ENCODE data around the gene LETM1. TPM values are rescaled to one million over a fixed set of nuclear protein-coding genes. Genes with fewer than 3 reads are reported as not detected.

The LETM1 gene
- total RNA-seq, 1 donor from 2014 or later = 60.3 TPM

DNA sequence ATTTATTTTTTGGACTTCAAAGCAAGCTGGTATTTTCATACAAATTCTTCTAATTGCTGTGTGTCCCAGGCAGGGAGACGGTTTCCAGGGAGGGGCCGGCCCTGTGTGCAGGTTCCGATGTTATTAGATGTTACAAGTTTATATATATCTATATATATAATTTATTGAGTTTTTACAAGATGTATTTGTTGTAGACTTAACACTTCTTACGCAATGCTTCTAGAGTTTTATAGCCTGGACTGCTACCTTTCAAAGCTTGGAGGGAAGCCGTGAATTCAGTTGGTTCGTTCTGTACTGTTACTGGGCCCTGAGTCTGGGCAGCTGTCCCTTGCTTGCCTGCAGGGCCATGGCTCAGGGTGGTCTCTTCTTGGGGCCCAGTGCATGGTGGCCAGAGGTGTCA, 47.6 kb downstream of the LETM1 start:
- H3K79me2 ChIP-seq (ENCODE audit: insufficient read depth, low read length) = no peaks in the 10 kb centered on the region
- peaks cover 19% of the 10 kb centered on the region for H4K20me1 ChIP-seq (ENCODE audit: insufficient read depth, low read length)
- H3K9ac ChIP-seq (ENCODE audit: low read length) = no peak overlapping the region
- H3K27ac ChIP-seq (ENCODE audit: low read depth, low read length) = no peak overlapping the region
- H3K36me3 ChIP-seq (ENCODE audit: insufficient read depth, low read length) = no peaks in the 10 kb centered on the region
- no peak overlapping the region for H3K4me3 ChIP-seq (ENCODE audit: insufficient read depth, low read depth, low read length)
- no peaks in the 10 kb centered on the region for H3K4me1 ChIP-seq (ENCODE audit: insufficient read depth, low read length)
- no peak overlapping the region for H3K4me2 ChIP-seq (ENCODE audit: low read length)
- H2AFZ ChIP-seq (ENCODE audit: low read depth, low read length) = no peak overlapping the region
- no peaks in the 10 kb centered on the region for H3K27me3 ChIP-seq (ENCODE audit: insufficient read depth, low read length)
- Mint-ChIP-seq H3K4me1 (ENCODE audit: low read depth, unreplicated experiment) (no peaks in the 10 kb centered on the region), H3K4me3 (ENCODE audit: unreplicated experiment) (no peak overlapping the region), H3K9me3 (ENCODE audit: unreplicated experiment) (no peaks in the 10 kb centered on the region), H3K27me3 (ENCODE audit: low read depth, unreplicated experiment) (no peaks in the 10 kb centered on the region), H3K27ac (ENCODE audit: unreplicated experiment) (no peak overlapping the region), H3K36me3 (ENCODE audit: low read depth, unreplicated experiment) (no peaks in the 10 kb centered on the region)
- FAIRE-seq = no peak
- no peaks in the 10 kb centered on the region for H3K9me3 ChIP-seq (ENCODE audit: insufficient read depth, low read depth, low read length)
- no peak for DNase-seq (ENCODE audit: low read depth)
- TF ChIP-seq EZH2 (IDR thresholded peaks at IDR 0.05; ENCODE audit: insufficient read depth, low read length) = no peak
- TF ChIP-seq, protein P1, sequence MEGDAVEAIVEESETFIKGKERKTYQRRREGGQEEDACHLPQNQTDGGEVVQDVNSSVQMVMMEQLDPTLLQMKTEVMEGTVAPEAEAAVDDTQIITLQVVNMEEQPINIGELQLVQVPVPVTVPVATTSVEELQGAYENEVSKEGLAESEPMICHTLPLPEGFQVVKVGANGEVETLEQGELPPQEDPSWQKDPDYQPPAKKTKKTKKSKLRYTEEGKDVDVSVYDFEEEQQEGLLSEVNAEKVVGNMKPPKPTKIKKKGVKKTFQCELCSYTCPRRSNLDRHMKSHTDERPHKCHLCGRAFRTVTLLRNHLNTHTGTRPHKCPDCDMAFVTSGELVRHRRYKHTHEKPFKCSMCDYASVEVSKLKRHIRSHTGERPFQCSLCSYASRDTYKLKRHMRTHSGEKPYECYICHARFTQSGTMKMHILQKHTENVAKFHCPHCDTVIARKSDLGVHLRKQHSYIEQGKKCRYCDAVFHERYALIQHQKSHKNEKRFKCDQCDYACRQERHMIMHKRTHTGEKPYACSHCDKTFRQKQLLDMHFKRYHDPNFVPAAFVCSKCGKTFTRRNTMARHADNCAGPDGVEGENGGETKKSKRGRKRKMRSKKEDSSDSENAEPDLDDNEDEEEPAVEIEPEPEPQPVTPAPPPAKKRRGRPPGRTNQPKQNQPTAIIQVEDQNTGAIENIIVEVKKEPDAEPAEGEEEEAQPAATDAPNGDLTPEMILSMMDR (IDR thresholded peaks at IDR 0.05; ENCODE audit: insufficient read depth, low read depth, low read length) = no peak

GRCh38 chr4:1807332-1807777, 48.6 kb downstream of the LETM1 start:
- peaks cover 16% of the 10 kb centered on the region for H4K20me1 ChIP-seq (ENCODE audit: insufficient read depth, low read length)
- H3K27ac ChIP-seq (ENCODE audit: low read depth, low read length) = no peak overlapping the region
- no peaks in the 10 kb centered on the region for H3K9me3 Mint-ChIP-seq (ENCODE audit: unreplicated experiment)
- H3K4me3 ChIP-seq (ENCODE audit: insufficient read depth, low read depth, low read length) = no peak overlapping the region
- no peaks in the 10 kb centered on the region for H3K9me3 ChIP-seq (ENCODE audit: insufficient read depth, low read depth, low read length)
- FAIRE-seq (no peak), DNase-seq (ENCODE audit: low read depth) (no peak)
- no peaks in the 10 kb centered on the region for H3K27me3 ChIP-seq (ENCODE audit: insufficient read depth, low read length)
- no peaks in the 10 kb centered on the region for H3K79me2 ChIP-seq (ENCODE audit: insufficient read depth, low read length)
- no peak overlapping the region for H2AFZ ChIP-seq (ENCODE audit: low read depth, low read length)
- no peak overlapping the region for H3K9ac ChIP-seq (ENCODE audit: low read length)
- no peak overlapping the region for H3K4me3 Mint-ChIP-seq (ENCODE audit: unreplicated experiment)
- no peak for TF ChIP-seq EZH2 (IDR thresholded peaks at IDR 0.05; ENCODE audit: insufficient read depth, low read length)
- TF ChIP-seq, protein P1 (IDR thresholded peaks at IDR 0.05; ENCODE audit: insufficient read depth, low read depth, low read length) = no peak
- no peaks in the 10 kb centered on the region for H3K4me1 Mint-ChIP-seq (ENCODE audit: low read depth, unreplicated experiment)
- H3K4me1 ChIP-seq (ENCODE audit: insufficient read depth, low read length) = no peaks in the 10 kb centered on the region
- no peaks in the 10 kb centered on the region for H3K36me3 Mint-ChIP-seq (ENCODE audit: low read depth, unreplicated experiment)
- H3K27me3 Mint-ChIP-seq (ENCODE audit: low read depth, unreplicated experiment) = no peaks in the 10 kb centered on the region
- no peaks in the 10 kb centered on the region for H3K36me3 ChIP-seq (ENCODE audit: insufficient read depth, low read length)
- H3K27ac Mint-ChIP-seq (ENCODE audit: unreplicated experiment) = no peak overlapping the region
- no peak overlapping the region for H3K4me2 ChIP-seq (ENCODE audit: low read length)

- H2AFZ ChIP-seq (ENCODE audit: low read depth, low read length) = no peak overlapping the region
- no peaks in the 10 kb centered on the region for H3K27me3 ChIP-seq (ENCODE audit: insufficient read depth, low read length)
- Mint-ChIP-seq H3K27ac (ENCODE audit: unreplicated experiment) (no peak overlapping the region), H3K36me3 (ENCODE audit: low read depth, unreplicated experiment) (no peaks in the 10 kb centered on the region), H3K4me3 (ENCODE audit: unreplicated experiment) (no peak overlapping the region), H3K27me3 (ENCODE audit: low read depth, unreplicated experiment) (no peaks in the 10 kb centered on the region), H3K9me3 (ENCODE audit: unreplicated experiment) (no peaks in the 10 kb centered on the region), H3K4me1 (ENCODE audit: low read depth, unreplicated experiment) (no peaks in the 10 kb centered on the region)
- no peak for TF ChIP-seq EZH2 (IDR thresholded peaks at IDR 0.05; ENCODE audit: insufficient read depth, low read length)
- TF ChIP-seq, protein P1 (IDR thresholded peaks at IDR 0.05; ENCODE audit: insufficient read depth, low read depth, low read length) = no peak
- no peaks in the 10 kb centered on the region for H3K79me2 ChIP-seq (ENCODE audit: insufficient read depth, low read length)
- peaks cover 16% of the 10 kb centered on the region for H4K20me1 ChIP-seq (ENCODE audit: insufficient read depth, low read length)
- DNase-seq (ENCODE audit: low read depth) = no peak
- H3K9ac ChIP-seq (ENCODE audit: low read length) = no peak overlapping the region
- H3K4me2 ChIP-seq (ENCODE audit: low read length) = no peak overlapping the region
- H3K36me3 ChIP-seq (ENCODE audit: insufficient read depth, low read length) = no peaks in the 10 kb centered on the region
- no peak overlapping the region for H3K4me3 ChIP-seq (ENCODE audit: insufficient read depth, low read depth, low read length)
- FAIRE-seq = no peak
- H3K27ac ChIP-seq (ENCODE audit: low read depth, low read length) = no peak overlapping the region
- no peaks in the 10 kb centered on the region for H3K4me1 ChIP-seq (ENCODE audit: insufficient read depth, low read length)
- no peaks in the 10 kb centered on the region for H3K9me3 ChIP-seq (ENCODE audit: insufficient read depth, low read depth, low read length)
Measured at GRCh38 chr4:1806596-1807331, 49.2 kb downstream of the LETM1 start.

Measured in astrocyte (in vitro differentiated cells and primary cell).